Ascending aorta (tissue), 2 donors: ENCODE measurements around the gene OR6N2. TPM values are rescaled to one million over a fixed set of nuclear protein-coding genes. Genes with fewer than 3 reads are reported as not detected.

ENCODE experiments used
- DNase-seq, 2 donors: peaks; one replicate each; pipeline ENCODE4 v3.0.0-alpha.2; 2019; ENCODE audit warnings: low spot score in 2 of 2
- H3K27ac ChIP-seq, 2 donors: fragments of 200-600 bp; sonication (generic); one replicate each; pipeline ENCODE4 v1.5.1; 2016 to 2017; ENCODE audit warnings: mild to moderate bottlenecking in 1 of 2
- H3K27me3 ChIP-seq: fragments of 200-600 bp; sonication (generic); one replicate; pipeline ENCODE4 v1.5.1; 2017
- H3K36me3 ChIP-seq, 2 donors: fragments of 200-600 bp; sonication (generic); one replicate each; pipeline ENCODE4 v1.5.1; 2016
- H3K4me1 ChIP-seq, 2 donors: fragments of 200-600 bp; sonication (generic); one replicate each; pipeline ENCODE4 v1.5.1; 2016 to 2017; ENCODE audit warnings: mild to moderate bottlenecking in 1 of 2
- H3K4me3 ChIP-seq, 2 donors: fragments of 200-600 bp; sonication (generic); one replicate each; pipeline ENCODE4 v1.5.1; 2016 to 2017; ENCODE audit warnings: mild to moderate bottlenecking in 1 of 2
- H3K9me3 ChIP-seq, 2 donors: fragments of 200-600 bp; sonication (generic); one replicate each; pipeline ENCODE4 v1.5.1; 2016
- CTCF ChIP-seq, 3 experiments: fragments of 200-600 bp in 2 of 3; fragments of 450-650 bp in 1 of 3; sonication (generic) in 2 of 3; IDR thresholded peaks; one replicate each; pipeline ENCODE4 v1.5.1; 2016 to 2019; ENCODE audit warnings: antibody characterized with exemption in 3 of 3, mild to moderate bottlenecking in 1 of 3, moderate library complexity in 1 of 3
- intact Hi-C: fragments of 100-400 bp; cut with DNase I; formaldehyde crosslinking; loops from one replicate; pipeline ENCODE4 v1.15.1; 2023
- total RNA-seq: library from RNA; depleted of rRNA; stranded (reverse); fragments of >200 nt; gene quantifications from one replicate; pipeline ENCODE4 v1.1.0, GENCODE V29; 2016

The OR6N2 gene
- total RNA-seq: not detected

GRCh38 chr1:158781104-158781503 lies at the start of gene OR6N2:
Gene OR6N2, minus strand, starts transcription at chr1:158781204. Its CDS starts 3,569 bp downstream, at chr1:158777635.
- H3K36me3 ChIP-seq: no peaks in the 10 kb centered on the region
- intact Hi-C loops: no loop called here
- no peaks in the 10 kb centered on the region for H3K27me3 ChIP-seq
- DNase-seq: no peak
- no peak within 1 kb of the TSS for H3K27ac ChIP-seq
- no peak within 1 kb of the TSS for H3K4me3 ChIP-seq
- no peaks in the 10 kb centered on the region for H3K9me3 ChIP-seq
- no peaks in the 10 kb centered on the region for H3K4me1 ChIP-seq
- no peak for TF ChIP-seq CTCF (IDR thresholded peaks at IDR 0.05)

- no peak overlapping the region for H3K27ac ChIP-seq
- no peak for DNase-seq
- no peak for TF ChIP-seq CTCF (IDR thresholded peaks at IDR 0.05)
Measured at GRCh38 chr1:158830074-158830677, 49.2 kb upstream of the OR6N2 start.

GRCh38 chr1:158821723-158822122 lies 40.7 kb upstream of the OR6N2 start:
- intact Hi-C loops: no loop called here

More at GRCh38 chr1:158830074-158830677, 49.2 kb upstream of the OR6N2 start:
- Histone ChIP-seq H3K4me3 (no peak overlapping the region), H3K9me3 (no peaks in the 10 kb centered on the region), H3K4me1 (no peaks in the 10 kb centered on the region), H3K27me3 (no peaks in the 10 kb centered on the region), H3K36me3 (no peaks in the 10 kb centered on the region)
- intact Hi-C loops: no loop called here

GRCh38 chr1:158819461-158820443 lies 38.7 kb upstream of the OR6N2 start:
- H3K27me3 ChIP-seq: no peaks in the 10 kb centered on the region
- no peak for TF ChIP-seq CTCF (IDR thresholded peaks at IDR 0.05)
- intact Hi-C loops: no loop called here
- DNase-seq: no peak
- H3K4me1 ChIP-seq: no peaks in the 10 kb centered on the region
- H3K9me3 ChIP-seq: no peaks in the 10 kb centered on the region
- H3K36me3 ChIP-seq: no peaks in the 10 kb centered on the region
- no peak overlapping the region for H3K27ac ChIP-seq
- no peak overlapping the region for H3K4me3 ChIP-seq

More at GRCh38 chr1:158821723-158822122, 40.7 kb upstream of the OR6N2 start:
- no peak for TF ChIP-seq CTCF (IDR thresholded peaks at IDR 0.05)
- Histone ChIP-seq H3K27me3 (no peaks in the 10 kb centered on the region), H3K27ac (no peak overlapping the region), H3K4me3 (no peak overlapping the region), H3K4me1 (no peaks in the 10 kb centered on the region), H3K36me3 (no peaks in the 10 kb centered on the region), H3K9me3 (no peaks in the 10 kb centered on the region)
- DNase-seq: no peak

- H3K9me3 ChIP-seq: no peaks in the 10 kb centered on the region
- DNase-seq: no peak
- H3K27me3 ChIP-seq: no peaks in the 10 kb centered on the region
- no peak for TF ChIP-seq CTCF (IDR thresholded peaks at IDR 0.05)
- H3K27ac ChIP-seq: no peak overlapping the region
- intact Hi-C loops: no loop called here
- no peaks in the 10 kb centered on the region for H3K4me1 ChIP-seq
- no peaks in the 10 kb centered on the region for H3K36me3 ChIP-seq
- H3K4me3 ChIP-seq: no peak overlapping the region
Measured at GRCh38 chr1:158818975-158819431, 38.0 kb upstream of the OR6N2 start.
